GM10266 (cell line): ENCODE results near the gene ELP1.
A peak's percentile ranks its signal among the peaks of the same experiment; 100 is the strongest.
"Not testable (repeated sequence)": the region's sequence is repeated elsewhere in the genome, so short reads cannot be mapped to it uniquely, and the experiment has no call there.

ENCODE experiments used
- DNase-seq: peaks from one replicate; pipeline ENCODE4 v3.0.0; 2012; ENCODE audit errors: extremely low spot score
- TF ChIP-seq, protein P1 (sequence below): IDR thresholded peaks from 2 replicates; pipeline ENCODE4 v1.5.1; 2012; ENCODE audit warnings: mild to moderate bottlenecking, low read depth; ENCODE audit not compliant: control insufficient read depth, insufficient read depth; ENCODE audit errors: missing control alignments

Gene ELP1, protein sequence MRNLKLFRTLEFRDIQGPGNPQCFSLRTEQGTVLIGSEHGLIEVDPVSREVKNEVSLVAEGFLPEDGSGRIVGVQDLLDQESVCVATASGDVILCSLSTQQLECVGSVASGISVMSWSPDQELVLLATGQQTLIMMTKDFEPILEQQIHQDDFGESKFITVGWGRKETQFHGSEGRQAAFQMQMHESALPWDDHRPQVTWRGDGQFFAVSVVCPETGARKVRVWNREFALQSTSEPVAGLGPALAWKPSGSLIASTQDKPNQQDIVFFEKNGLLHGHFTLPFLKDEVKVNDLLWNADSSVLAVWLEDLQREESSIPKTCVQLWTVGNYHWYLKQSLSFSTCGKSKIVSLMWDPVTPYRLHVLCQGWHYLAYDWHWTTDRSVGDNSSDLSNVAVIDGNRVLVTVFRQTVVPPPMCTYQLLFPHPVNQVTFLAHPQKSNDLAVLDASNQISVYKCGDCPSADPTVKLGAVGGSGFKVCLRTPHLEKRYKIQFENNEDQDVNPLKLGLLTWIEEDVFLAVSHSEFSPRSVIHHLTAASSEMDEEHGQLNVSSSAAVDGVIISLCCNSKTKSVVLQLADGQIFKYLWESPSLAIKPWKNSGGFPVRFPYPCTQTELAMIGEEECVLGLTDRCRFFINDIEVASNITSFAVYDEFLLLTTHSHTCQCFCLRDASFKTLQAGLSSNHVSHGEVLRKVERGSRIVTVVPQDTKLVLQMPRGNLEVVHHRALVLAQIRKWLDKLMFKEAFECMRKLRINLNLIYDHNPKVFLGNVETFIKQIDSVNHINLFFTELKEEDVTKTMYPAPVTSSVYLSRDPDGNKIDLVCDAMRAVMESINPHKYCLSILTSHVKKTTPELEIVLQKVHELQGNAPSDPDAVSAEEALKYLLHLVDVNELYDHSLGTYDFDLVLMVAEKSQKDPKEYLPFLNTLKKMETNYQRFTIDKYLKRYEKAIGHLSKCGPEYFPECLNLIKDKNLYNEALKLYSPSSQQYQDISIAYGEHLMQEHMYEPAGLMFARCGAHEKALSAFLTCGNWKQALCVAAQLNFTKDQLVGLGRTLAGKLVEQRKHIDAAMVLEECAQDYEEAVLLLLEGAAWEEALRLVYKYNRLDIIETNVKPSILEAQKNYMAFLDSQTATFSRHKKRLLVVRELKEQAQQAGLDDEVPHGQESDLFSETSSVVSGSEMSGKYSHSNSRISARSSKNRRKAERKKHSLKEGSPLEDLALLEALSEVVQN (N-terminal part only)

DNA sequence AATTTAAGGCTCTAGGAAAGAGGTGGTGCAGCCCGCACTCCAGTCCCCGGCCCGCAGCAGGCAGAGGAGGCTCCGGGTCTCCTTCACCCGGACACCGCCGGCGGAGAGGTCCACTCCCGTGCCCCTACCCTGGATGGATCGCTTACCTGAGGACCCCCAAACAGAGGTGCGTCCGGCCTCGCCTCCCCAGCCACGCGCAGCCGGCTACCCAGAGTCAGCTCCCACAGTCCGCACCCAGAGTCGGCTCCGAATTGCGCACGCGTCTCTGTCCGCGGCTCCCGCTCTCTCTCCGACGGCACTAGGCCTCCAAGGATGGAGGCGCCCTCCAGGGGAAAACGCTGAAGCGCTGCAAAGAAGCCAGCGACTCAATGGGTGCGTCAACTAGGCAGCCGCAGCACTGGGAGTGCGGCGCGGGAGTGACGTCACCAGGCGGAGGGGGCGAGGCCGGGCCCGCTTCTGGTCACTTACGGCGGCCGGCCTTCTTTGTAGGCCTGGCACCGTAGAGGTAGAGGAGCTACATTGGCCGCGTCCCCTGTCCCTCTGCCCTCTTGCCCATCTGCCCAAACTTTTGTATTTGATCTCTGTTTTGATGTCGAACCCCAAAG lies at the start of gene ELP1:
TSS of gene ELP1 (minus strand) at position 407 of the 605 bp plus-strand sequence. CDS start 2,978 bp downstream, outside the sequence.
- DNase-seq = peak; percentile 87
- TF ChIP-seq, protein P1, sequence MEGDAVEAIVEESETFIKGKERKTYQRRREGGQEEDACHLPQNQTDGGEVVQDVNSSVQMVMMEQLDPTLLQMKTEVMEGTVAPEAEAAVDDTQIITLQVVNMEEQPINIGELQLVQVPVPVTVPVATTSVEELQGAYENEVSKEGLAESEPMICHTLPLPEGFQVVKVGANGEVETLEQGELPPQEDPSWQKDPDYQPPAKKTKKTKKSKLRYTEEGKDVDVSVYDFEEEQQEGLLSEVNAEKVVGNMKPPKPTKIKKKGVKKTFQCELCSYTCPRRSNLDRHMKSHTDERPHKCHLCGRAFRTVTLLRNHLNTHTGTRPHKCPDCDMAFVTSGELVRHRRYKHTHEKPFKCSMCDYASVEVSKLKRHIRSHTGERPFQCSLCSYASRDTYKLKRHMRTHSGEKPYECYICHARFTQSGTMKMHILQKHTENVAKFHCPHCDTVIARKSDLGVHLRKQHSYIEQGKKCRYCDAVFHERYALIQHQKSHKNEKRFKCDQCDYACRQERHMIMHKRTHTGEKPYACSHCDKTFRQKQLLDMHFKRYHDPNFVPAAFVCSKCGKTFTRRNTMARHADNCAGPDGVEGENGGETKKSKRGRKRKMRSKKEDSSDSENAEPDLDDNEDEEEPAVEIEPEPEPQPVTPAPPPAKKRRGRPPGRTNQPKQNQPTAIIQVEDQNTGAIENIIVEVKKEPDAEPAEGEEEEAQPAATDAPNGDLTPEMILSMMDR = peak; percentile 52

DNA sequence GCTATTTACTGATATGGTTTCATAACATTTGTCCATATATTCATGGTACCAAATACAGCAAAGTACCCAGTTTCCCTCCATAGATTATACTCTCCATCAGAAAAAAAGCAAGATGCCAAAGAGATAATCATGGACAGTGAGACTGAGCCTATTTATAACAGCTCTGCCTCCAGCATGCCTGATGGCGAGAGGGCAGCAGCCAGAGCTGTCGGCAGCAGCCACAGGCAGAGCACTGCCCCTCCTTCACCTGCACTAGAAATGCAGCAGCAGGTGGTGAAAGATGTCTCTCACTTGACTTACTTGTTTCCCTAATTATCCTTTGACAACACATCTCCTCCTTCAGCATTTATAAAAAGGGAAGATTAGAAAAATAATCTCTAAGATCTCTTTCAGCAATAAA lies 47.0 kb upstream of the ELP1 start:
- TF ChIP-seq, protein P1 = no peak
- no peak for DNase-seq

DNA sequence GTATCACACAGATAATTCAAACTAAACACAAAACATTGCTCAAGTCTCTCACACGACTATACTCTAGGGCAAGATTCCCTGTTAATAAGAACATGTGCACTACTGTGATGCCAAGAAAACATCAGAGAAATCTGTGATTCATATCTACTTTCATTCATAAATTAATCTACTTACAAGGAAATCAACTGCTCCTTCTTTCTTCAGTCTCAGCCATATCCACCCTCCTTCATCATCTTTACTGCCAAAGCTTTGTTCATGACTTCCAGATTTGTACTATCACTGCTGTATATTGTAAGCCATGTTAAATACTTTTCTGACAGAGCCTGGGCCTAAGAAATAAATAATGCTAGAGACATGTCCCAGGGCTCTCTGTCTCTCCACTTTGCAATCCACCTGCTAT lies 44.3 kb upstream of the ELP1 start:
- no peak for DNase-seq
- TF ChIP-seq, protein P1 = no peak

DNA sequence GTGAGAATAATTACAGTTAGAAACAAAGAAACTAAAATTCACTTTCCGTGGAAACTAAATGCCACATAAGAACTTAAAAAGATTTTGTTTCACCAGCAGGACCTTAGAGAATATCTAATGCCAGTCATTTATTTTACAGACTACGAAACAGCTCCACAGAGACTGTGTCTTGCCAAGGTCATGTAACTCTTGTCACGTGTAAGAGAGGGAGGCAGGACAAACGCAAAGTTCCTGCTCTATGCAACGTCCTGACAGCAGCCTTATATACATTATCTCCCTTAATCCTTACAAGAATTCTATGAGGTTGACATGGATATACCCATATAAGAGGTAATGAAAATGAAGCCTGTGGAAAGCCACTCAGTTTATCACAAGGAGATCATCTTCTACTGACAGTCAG lies 40.0 kb upstream of the ELP1 start:
- TF ChIP-seq, protein P1 = no peak
- no peak for DNase-seq

DNA sequence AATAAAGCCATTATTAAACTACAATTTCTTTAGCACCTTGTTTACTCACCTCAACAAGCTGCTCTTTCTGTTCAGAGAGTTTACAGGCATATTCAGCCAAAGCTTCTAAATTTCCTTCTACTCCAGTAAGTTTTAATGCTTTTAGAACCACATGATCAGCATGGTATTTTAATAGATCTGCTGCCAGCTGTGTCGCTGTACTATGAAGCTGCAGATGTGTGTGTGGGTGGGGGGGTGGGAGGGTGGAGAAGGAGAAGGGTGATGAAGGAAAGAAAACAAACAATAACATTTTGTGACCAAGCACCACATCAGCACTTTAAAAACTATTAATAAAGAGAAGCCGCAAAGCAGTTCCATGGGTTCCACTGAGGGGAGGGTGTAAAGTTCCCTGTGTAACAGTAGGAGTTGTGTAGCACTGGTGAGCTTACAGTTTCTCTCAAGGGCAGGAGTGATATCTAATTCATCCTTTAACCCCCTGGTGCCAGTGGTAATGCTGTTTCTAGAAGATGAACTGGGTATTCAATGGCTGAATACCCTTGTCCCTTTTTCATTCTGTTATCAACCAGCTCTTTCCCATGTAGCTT lies 38.8 kb upstream of the ELP1 start:
- DNase-seq = no peak
- TF ChIP-seq, protein P1 = no peak

DNA sequence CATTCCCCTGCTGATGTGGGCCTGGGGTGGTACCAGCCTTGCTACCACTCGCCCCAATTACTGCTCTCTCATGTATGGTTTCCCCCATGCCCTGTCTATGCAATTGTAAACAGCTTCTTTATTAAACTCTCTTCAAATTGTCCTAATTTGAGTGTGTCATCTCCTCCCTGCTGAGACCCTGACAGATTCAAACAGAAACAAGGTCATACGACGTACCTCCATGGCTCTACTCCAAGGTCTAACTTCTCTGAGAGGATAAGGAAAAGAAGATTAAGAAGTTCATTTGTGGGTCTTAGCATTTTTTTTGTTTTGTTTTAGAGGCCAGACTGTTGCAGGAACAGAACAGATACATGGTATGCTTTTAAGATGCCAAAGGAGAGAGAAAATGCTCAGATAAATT lies 38.3 kb upstream of the ELP1 start:
- TF ChIP-seq, protein P1 = no peak
- DNase-seq = no peak

DNA sequence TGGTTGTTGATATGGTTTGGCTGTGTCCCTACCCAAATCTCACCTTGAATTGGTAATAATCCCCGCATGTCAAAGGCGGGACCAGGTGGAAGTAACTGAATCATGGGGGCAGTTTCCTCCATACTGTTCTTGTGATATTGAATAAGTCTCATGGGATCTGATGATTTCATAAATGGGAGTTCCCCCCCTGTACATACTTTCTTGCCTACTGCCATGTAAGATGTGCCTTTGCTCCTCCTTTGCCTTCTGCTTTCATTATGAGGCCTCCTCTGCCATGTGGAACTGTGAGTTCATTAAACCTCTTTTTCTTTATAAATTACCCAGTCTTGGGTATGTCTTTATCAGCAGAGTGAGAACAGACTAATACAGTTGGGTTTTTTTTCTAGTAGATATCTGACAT lies 37.5 kb upstream of the ELP1 start:
- DNase-seq = not testable (repeated sequence)
